HFFc6 (cell line): ENCODE measurements around the gene D2HGDH. TPM values are rescaled to one million over a fixed set of nuclear protein-coding genes. Genes with fewer than 3 reads are reported as not detected.

Experiments
- DNase-seq: peaks from one replicate; pipeline ENCODE4 v3.0.0-alpha.2; 2018
- H3K27ac Mint-ChIP-seq: 2 replicates; pipeline ENCODE4 v1.8.0; 2020; ENCODE audit warnings: mild to moderate bottlenecking, mixed read lengths
- H3K27me3 Mint-ChIP-seq: 2 replicates; pipeline ENCODE4 v1.8.0; 2021; ENCODE audit warnings: mild to moderate bottlenecking, moderate library complexity, mixed read lengths; ENCODE audit not compliant: insufficient read depth
- H3K36me3 Mint-ChIP-seq: 2 replicates; pipeline ENCODE4 v1.8.0; 2021; ENCODE audit warnings: low read depth, mixed read lengths
- H3K4me1 Mint-ChIP-seq: 2 replicates; pipeline ENCODE4 v1.8.0; 2020; ENCODE audit warnings: low read depth, mixed read lengths
- H3K4me3 Mint-ChIP-seq: 2 replicates; pipeline ENCODE4 v1.8.0; 2020; ENCODE audit warnings: mild to moderate bottlenecking, moderate library complexity, mixed read lengths
- H3K9me3 Mint-ChIP-seq: 2 replicates; pipeline ENCODE4 v1.8.0; 2020; ENCODE audit warnings: mild to moderate bottlenecking, mixed read lengths
- total RNA-seq, 6 experiments: library from RNA; stranded (reverse); fragmentation: NEBNext Ultra II Directional; extraction: Animal tissue kit (Norgen Biotek cat#: 25700); gene quantifications; 2 replicates in 1 of 6; 3 replicates in 5 of 6; pipeline ENCODE4 v1.2.3, GENCODE V29; 2021
- TF ChIP-seq, protein P1 (sequence below): fragments of 200-600 bp; sonication (generic); IDR thresholded peaks from 2 replicates; pipeline ENCODE4 v1.5.0; 2021; ENCODE audit warnings: antibody characterized with exemption, mild to moderate bottlenecking

Gene D2HGDH
- total RNA-seq, 6 experiments from 2014 or later, result 14.0 to 21.6 (median 16.4) TPM

GRCh38 chr2:241808721-241809382 is 74.4 kb downstream of the D2HGDH start, which contains the start of gene NEU4:
TSS of gene NEU4 (plus strand) at chr2:241809193. CDS start at chr2:241814485, 5,292 bp downstream.
- Mint-ChIP-seq H3K36me3 (no peaks in the 10 kb centered on the region), H3K4me3 (no peak within 1 kb of the TSS), H3K27me3 (peaks cover 23% of the 10 kb centered on the region), H3K4me1 (no peaks in the 10 kb centered on the region), H3K9me3 (no peaks in the 10 kb centered on the region), H3K27ac (no peak within 1 kb of the TSS)
- DNase-seq, result no peak
- TF ChIP-seq, protein P1, sequence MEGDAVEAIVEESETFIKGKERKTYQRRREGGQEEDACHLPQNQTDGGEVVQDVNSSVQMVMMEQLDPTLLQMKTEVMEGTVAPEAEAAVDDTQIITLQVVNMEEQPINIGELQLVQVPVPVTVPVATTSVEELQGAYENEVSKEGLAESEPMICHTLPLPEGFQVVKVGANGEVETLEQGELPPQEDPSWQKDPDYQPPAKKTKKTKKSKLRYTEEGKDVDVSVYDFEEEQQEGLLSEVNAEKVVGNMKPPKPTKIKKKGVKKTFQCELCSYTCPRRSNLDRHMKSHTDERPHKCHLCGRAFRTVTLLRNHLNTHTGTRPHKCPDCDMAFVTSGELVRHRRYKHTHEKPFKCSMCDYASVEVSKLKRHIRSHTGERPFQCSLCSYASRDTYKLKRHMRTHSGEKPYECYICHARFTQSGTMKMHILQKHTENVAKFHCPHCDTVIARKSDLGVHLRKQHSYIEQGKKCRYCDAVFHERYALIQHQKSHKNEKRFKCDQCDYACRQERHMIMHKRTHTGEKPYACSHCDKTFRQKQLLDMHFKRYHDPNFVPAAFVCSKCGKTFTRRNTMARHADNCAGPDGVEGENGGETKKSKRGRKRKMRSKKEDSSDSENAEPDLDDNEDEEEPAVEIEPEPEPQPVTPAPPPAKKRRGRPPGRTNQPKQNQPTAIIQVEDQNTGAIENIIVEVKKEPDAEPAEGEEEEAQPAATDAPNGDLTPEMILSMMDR, result no peak

- TF ChIP-seq, protein P1, result no peak
- no peak overlapping the region for H3K4me3 Mint-ChIP-seq
- H3K9me3 Mint-ChIP-seq, result no peaks in the 10 kb centered on the region
- no peaks in the 10 kb centered on the region for H3K36me3 Mint-ChIP-seq
- H3K27ac Mint-ChIP-seq, result no peak overlapping the region
- H3K27me3 Mint-ChIP-seq, result peaks cover 21% of the 10 kb centered on the region
- H3K4me1 Mint-ChIP-seq, result no peaks in the 10 kb centered on the region
- DNase-seq, result no peak
Observed at GRCh38 chr2:241809383-241810306, 75.2 kb downstream of the D2HGDH start.

DNA sequence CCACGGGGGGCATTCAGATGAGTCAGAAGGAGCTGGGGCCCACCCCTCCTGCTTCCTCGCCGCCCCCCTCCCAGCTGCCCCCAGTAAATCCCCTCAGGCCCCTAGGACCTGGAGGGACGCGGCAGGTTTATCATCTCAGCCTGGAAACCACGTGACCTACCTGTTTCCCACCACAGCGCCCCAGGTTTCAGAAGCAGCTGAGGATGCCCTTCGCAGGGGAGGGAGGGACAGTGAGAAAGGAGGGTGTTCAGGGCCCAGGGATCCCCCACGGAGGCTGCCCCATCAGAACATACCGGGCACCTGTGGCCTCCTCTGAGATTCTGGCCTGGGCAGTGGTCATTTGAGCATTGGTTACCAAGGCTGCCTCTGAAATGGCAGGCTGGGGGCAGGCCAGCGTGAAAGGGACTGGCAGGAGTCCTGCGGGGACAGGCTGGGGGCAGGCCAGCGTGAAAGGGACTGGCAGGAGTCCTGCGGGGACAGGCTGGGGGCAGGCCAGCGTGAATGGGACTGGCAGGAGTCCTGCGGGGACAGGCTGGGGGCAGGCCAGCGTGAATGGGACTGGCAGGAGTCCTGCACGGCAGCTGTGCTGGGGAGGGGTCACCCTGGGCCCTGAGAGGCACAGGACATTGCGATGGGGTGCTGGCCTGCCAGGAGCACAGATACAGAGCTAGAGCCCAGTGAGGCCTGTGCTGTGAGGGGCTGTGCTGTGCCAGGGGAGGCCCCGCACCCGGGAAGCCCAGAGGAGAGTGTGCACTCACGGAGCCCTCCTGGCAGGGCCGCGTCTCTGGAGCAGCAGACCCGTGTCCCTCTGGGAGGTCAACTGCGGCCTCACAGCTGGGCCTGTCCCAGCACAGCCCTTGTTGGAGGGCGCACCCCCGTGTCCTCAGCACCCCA is 76.1 kb downstream of the D2HGDH start:
- TF ChIP-seq, protein P1, result no peak
- Mint-ChIP-seq H3K4me3 (no peak overlapping the region), H3K27me3 (peaks cover 21% of the 10 kb centered on the region), H3K4me1 (no peaks in the 10 kb centered on the region), H3K9me3 (no peaks in the 10 kb centered on the region), H3K27ac (no peak overlapping the region), H3K36me3 (no peaks in the 10 kb centered on the region)
- DNase-seq, result no peak

GRCh38 chr2:241811201-241811951 is 76.9 kb downstream of the D2HGDH start:
- H3K36me3 Mint-ChIP-seq, result no peaks in the 10 kb centered on the region
- DNase-seq, result no peak
- H3K4me3 Mint-ChIP-seq, result no peak overlapping the region
- no peaks in the 10 kb centered on the region for H3K4me1 Mint-ChIP-seq
- TF ChIP-seq, protein P1, result no peak
- H3K27me3 Mint-ChIP-seq, result peaks cover 21% of the 10 kb centered on the region
- H3K9me3 Mint-ChIP-seq, result no peaks in the 10 kb centered on the region
- no peak overlapping the region for H3K27ac Mint-ChIP-seq
